ENCODE measurements around the gene ADRA2C. TPM values are rescaled to one million over a fixed set of nuclear protein-coding genes. Genes with fewer than 3 reads are reported as not detected.

The ADRA2C gene
- total and polyA plus RNA-seq, 2 donors = 0.33 to 4.4 TPM

DNA sequence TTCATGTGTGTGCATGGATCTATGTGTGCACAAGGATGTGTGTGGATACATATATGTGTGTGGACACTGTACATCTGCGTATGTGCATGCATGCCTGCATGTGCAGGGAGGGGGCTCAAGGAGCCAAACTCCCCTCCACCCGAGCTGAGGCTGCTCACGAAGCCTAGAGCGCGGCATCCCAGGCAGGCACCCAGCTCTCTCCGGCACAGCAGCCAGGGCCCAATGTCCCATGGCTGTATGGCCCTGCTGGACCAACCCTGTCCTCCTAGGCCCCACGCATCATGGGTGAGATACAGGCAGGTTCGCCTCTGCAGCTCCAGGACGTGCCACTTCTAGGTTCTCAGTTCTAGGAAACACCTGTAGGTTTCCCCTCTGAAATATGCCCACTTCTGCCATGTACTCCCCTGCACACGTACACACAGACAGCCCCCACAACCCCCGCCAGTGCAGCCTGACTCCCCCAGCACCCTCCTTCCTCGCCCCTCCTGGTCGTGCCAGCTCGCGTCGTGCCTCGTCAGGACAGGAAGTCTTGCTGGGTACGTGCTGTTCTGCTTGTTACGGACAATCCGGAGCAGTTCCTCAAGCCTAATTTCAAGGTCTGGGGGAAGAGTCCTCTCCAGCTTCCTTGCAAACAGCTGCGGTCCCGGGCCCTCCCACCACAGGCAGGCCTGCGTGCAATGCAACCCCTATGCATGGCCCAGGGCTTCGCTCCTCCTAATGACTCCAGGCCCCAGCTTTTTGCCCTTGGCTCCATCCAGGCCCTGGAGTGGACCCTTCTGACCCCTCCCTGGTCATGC, 3.2 kb upstream of the ADRA2C start:
- Histone ChIP-seq H3K27me3 (ENCODE audit: control insufficient read depth in 2 of 2, insufficient read depth in 1 of 2, low read length in 1 of 2) (peaks cover 35 to 37% of the 10 kb centered on the region in 2 donors), H3K9me3 (ENCODE audit: control insufficient read depth in 2 of 2, insufficient read depth in 1 of 2, low read length in 1 of 2) (no peaks in the 10 kb centered on the region), H3K4me1 (ENCODE audit: control insufficient read depth in 2 of 2, insufficient read depth in 2 of 2, low read length in 2 of 2) (no peaks in the 10 kb centered on the region), H3K27ac (ENCODE audit: low read depth in 1 of 2, low read length in 1 of 2) (no peak overlapping the region), H3K4me3 (ENCODE audit: low read length in 2 of 2) (no peak overlapping the region), H3K36me3 (ENCODE audit: control insufficient read depth in 2 of 2, insufficient read depth in 2 of 2, low read length in 1 of 2) (no peaks in the 10 kb centered on the region)
- WGBS = 32% methylated on average over 24 of the region's 24 CpGs
- no peak for DNase-seq (ENCODE audit: low read depth in 6 of 9, low spot score in 9 of 9)

- WGBS = 4% methylated on average over 101 of the region's 101 CpGs
- Histone ChIP-seq H3K4me1 (ENCODE audit: control insufficient read depth in 2 of 2, insufficient read depth in 2 of 2, low read length in 2 of 2) (no peaks in the 10 kb centered on the region), H3K36me3 (ENCODE audit: control insufficient read depth in 2 of 2, insufficient read depth in 2 of 2, low read length in 1 of 2) (no peaks in the 10 kb centered on the region), H3K4me3 (ENCODE audit: low read length in 2 of 2) (peak overlapping the region in 1 of 2 donors; percentile 12), H3K27ac (ENCODE audit: low read depth in 1 of 2, low read length in 1 of 2) (no peak overlapping the region), H3K9me3 (ENCODE audit: control insufficient read depth in 2 of 2, insufficient read depth in 1 of 2, low read length in 1 of 2) (no peaks in the 10 kb centered on the region), H3K27me3 (ENCODE audit: control insufficient read depth in 2 of 2, insufficient read depth in 1 of 2, low read length in 1 of 2) (peaks cover 49 to 60% of the 10 kb centered on the region in 2 donors)
- no peak for DNase-seq (ENCODE audit: low read depth in 6 of 9, low spot score in 9 of 9)
These were observed 732 bp upstream of the ADRA2C start for GRCh38 chr4:3765271-3766035.

GRCh38 chr4:3766785-3767569, 792 bp downstream of the ADRA2C start:
- Histone ChIP-seq H3K27ac (ENCODE audit: low read depth in 1 of 2, low read length in 1 of 2) (no peak overlapping the region), H3K27me3 (ENCODE audit: control insufficient read depth in 2 of 2, insufficient read depth in 1 of 2, low read length in 1 of 2) (peaks cover 49 to 70% of the 10 kb centered on the region in 2 donors), H3K9me3 (ENCODE audit: control insufficient read depth in 2 of 2, insufficient read depth in 1 of 2, low read length in 1 of 2) (no peaks in the 10 kb centered on the region), H3K4me1 (ENCODE audit: control insufficient read depth in 2 of 2, insufficient read depth in 2 of 2, low read length in 2 of 2) (no peaks in the 10 kb centered on the region), H3K36me3 (ENCODE audit: control insufficient read depth in 2 of 2, insufficient read depth in 2 of 2, low read length in 1 of 2) (no peaks in the 10 kb centered on the region), H3K4me3 (ENCODE audit: low read length in 2 of 2) (no peak overlapping the region)
- WGBS = 14% methylated on average over 107 of the region's 107 CpGs
- peak in 1 of 9 donors; percentile 3 for DNase-seq (ENCODE audit: low read depth in 6 of 9, low spot score in 9 of 9)

DNA sequence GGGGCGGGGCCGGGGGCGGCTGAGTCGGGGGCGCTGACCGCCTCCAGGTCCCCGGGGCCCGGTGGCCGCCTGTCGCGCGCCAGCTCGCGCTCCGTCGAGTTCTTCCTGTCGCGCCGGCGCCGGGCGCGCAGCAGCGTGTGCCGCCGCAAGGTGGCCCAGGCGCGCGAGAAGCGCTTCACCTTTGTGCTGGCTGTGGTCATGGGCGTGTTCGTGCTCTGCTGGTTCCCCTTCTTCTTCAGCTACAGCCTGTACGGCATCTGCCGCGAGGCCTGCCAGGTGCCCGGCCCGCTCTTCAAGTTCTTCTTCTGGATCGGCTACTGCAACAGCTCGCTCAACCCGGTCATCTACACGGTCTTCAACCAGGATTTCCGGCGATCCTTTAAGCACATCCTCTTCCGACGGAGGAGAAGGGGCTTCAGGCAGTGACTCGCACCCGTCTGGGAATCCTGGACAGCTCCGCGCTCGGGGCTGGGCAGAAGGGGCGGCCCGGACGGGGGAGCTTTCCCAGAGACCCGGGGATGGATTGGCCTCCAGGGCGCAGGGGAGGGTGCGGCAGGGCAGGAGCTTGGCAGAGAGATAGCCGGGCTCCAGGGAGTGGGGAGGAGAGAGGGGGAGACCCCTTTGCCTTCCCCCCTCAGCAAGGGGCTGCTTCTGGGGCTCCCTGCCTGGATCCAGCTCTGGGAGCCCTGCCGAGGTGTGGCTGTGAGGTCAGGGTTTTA, 1.5 kb downstream of the ADRA2C start:
- Histone ChIP-seq H3K27ac (ENCODE audit: low read depth in 1 of 2, low read length in 1 of 2) (no peak overlapping the region), H3K4me3 (ENCODE audit: low read length in 2 of 2) (no peak overlapping the region), H3K9me3 (ENCODE audit: control insufficient read depth in 2 of 2, insufficient read depth in 1 of 2, low read length in 1 of 2) (no peaks in the 10 kb centered on the region), H3K27me3 (ENCODE audit: control insufficient read depth in 2 of 2, insufficient read depth in 1 of 2, low read length in 1 of 2) (peaks cover 49 to 70% of the 10 kb centered on the region in 2 donors), H3K36me3 (ENCODE audit: control insufficient read depth in 2 of 2, insufficient read depth in 2 of 2, low read length in 1 of 2) (no peaks in the 10 kb centered on the region), H3K4me1 (ENCODE audit: control insufficient read depth in 2 of 2, insufficient read depth in 2 of 2, low read length in 2 of 2) (no peaks in the 10 kb centered on the region)
- 19% methylated on average over 57 of the region's 58 CpGs for WGBS
- peak in 2 of 9 donors; percentile 3 to 6 for DNase-seq (ENCODE audit: low read depth in 6 of 9, low spot score in 9 of 9)

DNA sequence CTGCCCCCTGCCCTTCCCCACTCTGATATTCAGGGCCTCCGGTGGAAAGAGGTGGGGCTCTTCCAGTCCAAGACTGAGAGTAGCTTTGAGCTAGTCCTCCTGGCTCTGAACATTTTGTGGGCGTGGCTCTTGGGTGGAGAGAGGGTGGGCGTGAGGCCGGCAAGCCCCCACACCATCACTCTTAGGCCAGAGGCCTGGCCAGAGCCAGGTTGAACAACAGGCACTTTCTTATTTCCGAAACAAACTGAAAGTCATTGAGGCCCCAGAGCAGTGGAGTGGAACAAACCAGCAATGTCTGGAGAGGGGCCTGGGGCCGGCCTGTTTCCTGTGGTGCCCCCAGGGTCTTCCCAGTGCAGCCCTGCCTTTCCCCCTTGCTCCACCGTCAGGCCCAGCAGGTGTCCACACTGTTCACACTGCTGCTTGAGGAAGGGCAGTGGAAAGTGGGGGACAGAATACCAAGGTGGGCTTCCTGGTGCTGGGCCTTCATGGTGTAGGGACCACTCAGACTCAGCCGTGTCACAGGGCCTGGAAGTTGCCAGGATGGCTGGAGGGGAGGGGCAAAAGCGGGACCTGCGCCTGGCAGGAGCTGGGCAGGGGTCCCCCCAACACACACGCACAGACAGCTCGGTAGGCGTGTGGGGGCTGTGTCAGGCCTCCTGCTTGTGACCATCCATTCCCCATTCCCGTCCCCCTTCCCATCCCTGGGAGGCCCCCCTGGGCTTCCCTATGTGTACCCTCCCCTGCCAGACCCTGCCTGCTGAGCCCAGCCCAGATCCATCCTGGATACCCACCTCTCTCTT, 2.9 kb downstream of the ADRA2C start:
- Histone ChIP-seq H3K27me3 (ENCODE audit: control insufficient read depth in 2 of 2, insufficient read depth in 1 of 2, low read length in 1 of 2) (peaks cover 49 to 59% of the 10 kb centered on the region in 2 donors), H3K4me1 (ENCODE audit: control insufficient read depth in 2 of 2, insufficient read depth in 2 of 2, low read length in 2 of 2) (no peaks in the 10 kb centered on the region), H3K36me3 (ENCODE audit: control insufficient read depth in 2 of 2, insufficient read depth in 2 of 2, low read length in 1 of 2) (no peaks in the 10 kb centered on the region), H3K4me3 (ENCODE audit: low read length in 2 of 2) (no peak overlapping the region), H3K27ac (ENCODE audit: low read depth in 1 of 2, low read length in 1 of 2) (no peak overlapping the region), H3K9me3 (ENCODE audit: control insufficient read depth in 2 of 2, insufficient read depth in 1 of 2, low read length in 1 of 2) (no peaks in the 10 kb centered on the region)
- DNase-seq (ENCODE audit: low read depth in 6 of 9, low spot score in 9 of 9) = no peak
- 70% methylated on average over 14 of the region's 14 CpGs for WGBS

DNA sequence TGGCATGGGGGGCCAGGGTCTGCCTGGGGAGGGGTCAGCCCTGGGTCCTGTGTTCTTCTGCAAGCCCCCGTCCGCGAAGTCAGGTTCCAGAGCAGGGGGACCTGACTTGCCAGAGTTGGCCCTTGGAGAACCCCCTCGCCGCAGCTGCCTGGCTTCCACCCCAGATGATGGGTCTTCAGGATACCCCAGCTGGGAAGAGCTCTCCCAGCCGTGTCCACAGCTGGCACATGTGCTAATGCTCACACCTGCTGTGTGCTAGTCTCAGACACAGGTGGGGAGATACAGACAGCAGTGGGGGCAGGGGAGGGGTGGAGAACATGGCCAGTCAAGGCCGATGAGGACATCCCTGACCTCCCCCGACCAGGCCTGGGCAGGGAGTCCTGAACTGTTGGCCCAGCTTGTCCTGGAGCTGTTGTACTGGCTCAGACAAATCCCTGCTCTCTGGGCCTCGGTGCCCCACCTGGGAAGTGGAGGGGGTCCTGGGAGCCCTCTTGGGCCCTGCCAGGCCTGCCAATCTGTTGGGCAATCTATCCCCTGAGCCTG, 3.5 kb downstream of the ADRA2C start:
- no peak overlapping the region for H3K4me3 ChIP-seq (ENCODE audit: low read length in 2 of 2)
- DNase-seq (ENCODE audit: low read depth in 6 of 9, low spot score in 9 of 9) = no peak
- no peaks in the 10 kb centered on the region for H3K9me3 ChIP-seq (ENCODE audit: control insufficient read depth in 2 of 2, insufficient read depth in 1 of 2, low read length in 1 of 2)
- H3K27me3 ChIP-seq (ENCODE audit: control insufficient read depth in 2 of 2, insufficient read depth in 1 of 2, low read length in 1 of 2) = peaks cover 46 to 52% of the 10 kb centered on the region in 2 donors
- H3K27ac ChIP-seq (ENCODE audit: low read depth in 1 of 2, low read length in 1 of 2) = no peak overlapping the region
- 79% methylated on average over 9 of the region's 9 CpGs for WGBS
- H3K4me1 ChIP-seq (ENCODE audit: control insufficient read depth in 2 of 2, insufficient read depth in 2 of 2, low read length in 2 of 2) = no peaks in the 10 kb centered on the region
- H3K36me3 ChIP-seq (ENCODE audit: control insufficient read depth in 2 of 2, insufficient read depth in 2 of 2, low read length in 1 of 2) = no peaks in the 10 kb centered on the region

DNA sequence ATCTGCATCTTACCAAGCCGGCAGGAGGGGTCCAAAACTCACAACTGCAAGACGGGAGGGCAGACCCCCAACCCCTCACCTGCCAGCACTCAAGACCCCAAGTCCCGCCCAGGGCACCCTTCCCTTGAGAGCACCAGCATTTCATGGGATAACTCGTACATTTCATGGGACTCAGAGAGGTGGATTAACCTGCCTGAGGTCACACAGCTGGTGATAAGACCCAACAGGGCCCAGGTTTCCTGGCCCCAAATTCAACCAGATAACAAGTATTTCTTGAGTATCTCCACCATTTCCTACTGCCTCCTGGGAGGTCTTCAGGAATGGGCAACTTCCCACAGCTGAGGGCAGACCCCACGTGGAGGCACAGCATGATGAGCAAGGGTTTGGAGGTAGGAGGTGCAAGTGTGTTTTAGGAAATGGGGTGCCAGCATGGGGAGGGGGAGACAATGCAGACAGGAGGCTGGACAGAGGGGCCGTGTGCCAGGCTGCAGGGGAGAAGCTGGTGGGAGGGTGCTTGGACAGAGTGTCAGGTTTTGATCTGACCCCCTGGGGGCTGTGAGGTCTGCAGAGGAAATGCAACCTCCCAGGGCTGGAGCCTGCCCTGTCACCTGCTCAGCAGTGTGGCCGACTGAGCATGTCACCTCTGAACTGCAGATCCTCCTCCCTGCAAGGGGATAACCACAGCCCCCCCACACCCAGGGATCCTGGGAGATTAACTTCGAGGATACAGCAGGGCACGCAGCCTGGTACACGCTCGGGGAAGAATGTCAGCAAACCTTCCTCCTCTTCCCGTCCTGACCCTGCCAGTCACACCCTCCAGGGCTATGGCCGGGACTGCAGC, 4.4 kb downstream of the ADRA2C start:
- no peak overlapping the region for H3K4me3 ChIP-seq (ENCODE audit: low read length in 2 of 2)
- H3K36me3 ChIP-seq (ENCODE audit: control insufficient read depth in 2 of 2, insufficient read depth in 2 of 2, low read length in 1 of 2) = no peaks in the 10 kb centered on the region
- H3K27ac ChIP-seq (ENCODE audit: low read depth in 1 of 2, low read length in 1 of 2) = no peak overlapping the region
- 78% methylated on average over 13 of the region's 13 CpGs for WGBS
- no peaks in the 10 kb centered on the region for H3K4me1 ChIP-seq (ENCODE audit: control insufficient read depth in 2 of 2, insufficient read depth in 2 of 2, low read length in 2 of 2)
- H3K27me3 ChIP-seq (ENCODE audit: control insufficient read depth in 2 of 2, insufficient read depth in 1 of 2, low read length in 1 of 2) = peaks cover 38 to 45% of the 10 kb centered on the region in 2 donors
- no peaks in the 10 kb centered on the region for H3K9me3 ChIP-seq (ENCODE audit: control insufficient read depth in 2 of 2, insufficient read depth in 1 of 2, low read length in 1 of 2)
- no peak for DNase-seq (ENCODE audit: low read depth in 6 of 9, low spot score in 9 of 9)
